Smooth muscle cell (in vitro differentiated cells): Measurements from ENCODE around the gene FLRT1. TPM values are rescaled to one million over a fixed set of nuclear protein-coding genes. Genes with fewer than 3 reads are reported as not detected.

ENCODE experiments used
- DNase-seq: peaks from one replicate; lab custom pipeline; 2025; ENCODE audit not compliant: unreplicated experiment; lab: John Stamatoyannopoulos, UW
- H2AFZ ChIP-seq: fragments of 200-600 bp; sonication (generic); 2 replicates; pipeline ENCODE4 v1.6.0; 2016; ENCODE audit warnings: antibody characterized with exemption, low read depth, mild to moderate bottlenecking
- H3F3A ChIP-seq: fragments of 200-600 bp; sonication (generic); 2 replicates; pipeline ENCODE4 v1.6.0; 2017; ENCODE audit warnings: antibody characterized with exemption, low read depth
- H3K27ac ChIP-seq: fragments of 200-600 bp; sonication (generic); 2 replicates; pipeline ENCODE4 v1.5.1; 2016; ENCODE audit warnings: low read depth, mild to moderate bottlenecking
- H3K27me3 ChIP-seq: fragments of 200-600 bp; sonication (generic); 2 replicates; pipeline ENCODE4 v1.6.1; 2016; ENCODE audit warnings: low read depth, mild to moderate bottlenecking
- H3K36me3 ChIP-seq: fragments of 200-600 bp; sonication (generic); 2 replicates; pipeline ENCODE4 v1.5.1; 2016; ENCODE audit warnings: low read depth
- H3K4me1 ChIP-seq: fragments of 200-600 bp; sonication (generic); 2 replicates; pipeline ENCODE4 v1.5.1; 2016; ENCODE audit warnings: low read depth
- H3K4me2 ChIP-seq: fragments of 200-600 bp; sonication (generic); 2 replicates; pipeline ENCODE4 v1.6.0; 2016; ENCODE audit warnings: mild to moderate bottlenecking
- H3K4me3 ChIP-seq: fragments of 200-600 bp; sonication (generic); 2 replicates; pipeline ENCODE4 v1.5.1; 2016; ENCODE audit warnings: mild to moderate bottlenecking
- H3K79me2 ChIP-seq: fragments of 200-600 bp; sonication (generic); 2 replicates; pipeline ENCODE4 v1.6.0; 2016; ENCODE audit warnings: low read depth, mild to moderate bottlenecking
- H3K9ac ChIP-seq: fragments of 200-600 bp; sonication (generic); 2 replicates; pipeline ENCODE4 v1.6.0; 2016; ENCODE audit warnings: low read depth
- H3K9me3 ChIP-seq: fragments of 200-600 bp; sonication (generic); replicated peaks from 2 replicates; pipeline ENCODE4 v1.5.1; 2016; ENCODE audit warnings: low read depth
- H4K20me1 ChIP-seq: fragments of 200-600 bp; sonication (generic); 2 replicates; pipeline ENCODE4 v1.6.0; 2016; ENCODE audit warnings: low read depth
- CTCF ChIP-seq: fragments of 200-600 bp; sonication (generic); IDR thresholded peaks from 2 replicates; pipeline ENCODE4 v1.5.1; 2017; ENCODE audit warnings: borderline replicate concordance, mild to moderate bottlenecking, antibody characterized with exemption; ENCODE audit not compliant: insufficient read depth, poor library complexity, severe bottlenecking
- WGBS: methylation state at CpG from one replicate; pipeline ENCODE4 v1.1.7; 2016; ENCODE audit warnings: low lambda C conversion rate; 5-methylcytosine and 5-hydroxymethylcytosine counted together
- polyA plus RNA-seq: library from polyadenylated mRNA; unstranded; fragments of >200 nt; fragmentation: Nextera tagmentation; extraction: Ambion mirVana; gene quantifications from 2 replicates; pipeline ENCODE4 v1.2.1, GENCODE V29; 2016
- total RNA-seq: library from RNA; depleted of rRNA; stranded (reverse); fragments of >200 nt; gene quantifications from 2 replicates; pipeline ENCODE4 v1.2.3, GENCODE V29; 2014

Gene FLRT1
- total and polyA plus RNA-seq, 2 experiments from 2014 or later = 0.26 to 0.76 TPM

GRCh38 chr11:64026575-64027205 is 9.0 kb upstream of the FLRT1 start:
- Histone ChIP-seq H3K79me2 (no peaks in the 10 kb centered on the region), H3K4me3 (no peak overlapping the region), H3K27ac (no peak overlapping the region), H3K4me2 (no peak overlapping the region), H3K36me3 (no peaks in the 10 kb centered on the region), H2AFZ (no peak overlapping the region), H3K4me1 (peaks cover 14% of the 10 kb centered on the region), H3F3A (no peaks in the 10 kb centered on the region), H3K27me3 (no peaks in the 10 kb centered on the region), H3K9me3 (no peaks in the 10 kb centered on the region), H3K9ac (no peak overlapping the region), H4K20me1 (peaks cover 5% of the 10 kb centered on the region)
- TF ChIP-seq CTCF = no peak
- 83% methylated on average over 7 of the region's 7 CpGs for WGBS
- DNase-seq = no peak

GRCh38 chr11:64027651-64028397 is 7.9 kb upstream of the FLRT1 start:
- no peak overlapping the region for H3K27ac ChIP-seq
- no peak overlapping the region for H2AFZ ChIP-seq
- peaks cover under 1% of the 10 kb centered on the region for H3K27me3 ChIP-seq
- H4K20me1 ChIP-seq = peaks cover 9% of the 10 kb centered on the region
- TF ChIP-seq CTCF = no peak
- H3K9ac ChIP-seq = no peak overlapping the region
- WGBS = 57% methylated on average over 20 of the region's 20 CpGs
- no peaks in the 10 kb centered on the region for H3K36me3 ChIP-seq
- DNase-seq = no peak
- peaks cover 14% of the 10 kb centered on the region for H3K4me1 ChIP-seq
- H3F3A ChIP-seq = no peaks in the 10 kb centered on the region
- H3K4me3 ChIP-seq = no peak overlapping the region
- H3K9me3 ChIP-seq = no peaks in the 10 kb centered on the region
- peak overlapping the region; percentile 75 for H3K4me2 ChIP-seq
- H3K79me2 ChIP-seq = no peaks in the 10 kb centered on the region

DNA sequence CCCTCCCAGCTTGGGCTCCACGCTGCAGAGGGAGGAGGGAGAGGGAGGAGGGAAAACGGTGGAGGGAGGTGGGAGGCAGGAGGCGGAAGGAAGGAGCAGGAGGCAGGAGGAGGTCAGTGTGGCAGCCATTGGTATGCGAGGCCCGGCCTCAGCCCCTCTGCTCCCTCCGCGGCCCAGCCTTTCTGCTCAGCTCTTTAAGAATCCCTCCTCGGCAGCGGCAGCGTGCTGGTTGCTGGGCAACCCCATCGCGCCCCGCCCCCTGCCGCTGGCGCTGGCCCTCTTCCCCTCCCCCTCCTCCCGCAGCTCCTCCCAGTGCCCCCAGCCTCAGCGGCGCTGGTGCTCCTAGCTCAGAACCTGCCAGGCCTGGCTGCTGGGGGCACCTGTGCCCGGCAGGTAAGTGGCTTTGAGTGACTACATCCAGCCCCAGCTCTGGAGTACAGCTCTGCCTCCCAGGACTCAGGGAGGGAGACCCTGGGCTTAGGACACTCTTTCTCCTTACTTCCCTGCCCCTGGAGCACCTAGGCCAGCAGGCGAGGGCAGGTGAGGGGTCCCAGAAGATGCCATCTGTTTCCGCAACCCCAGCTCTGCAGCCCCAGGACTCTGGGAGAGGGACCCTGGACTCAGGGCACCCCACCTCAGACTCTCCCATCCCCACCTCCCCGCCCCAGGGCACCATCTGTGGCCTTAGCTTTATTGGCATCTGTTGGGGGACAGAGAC is 7.2 kb upstream of the FLRT1 start:
- DNase-seq = no peak
- Histone ChIP-seq H3K27ac (no peak overlapping the region), H4K20me1 (peaks cover 13% of the 10 kb centered on the region), H3K27me3 (peaks cover 8% of the 10 kb centered on the region), H3K4me3 (no peak overlapping the region), H3F3A (no peaks in the 10 kb centered on the region), H3K9me3 (no peaks in the 10 kb centered on the region), H2AFZ (no peak overlapping the region), H3K79me2 (no peaks in the 10 kb centered on the region), H3K9ac (no peak overlapping the region), H3K4me1 (peaks cover 14% of the 10 kb centered on the region), H3K4me2 (peak overlapping the region; percentile 75), H3K36me3 (no peaks in the 10 kb centered on the region)
- WGBS = 28% methylated on average over 12 of the region's 22 CpGs
- TF ChIP-seq CTCF = no peak
